GM23338 (cell line): ENCODE results near the gene ADCY7.

ENCODE experiments used
- CTCF ChIP-seq, 2 experiments: fragments of 200-600 bp in 1 of 2; sonication (generic) in 1 of 2; conservative IDR thresholded peaks; 2 replicates each; pipeline versions ENCODE4 v1.5.1 to v1.6.1; 2016 to 2017; ENCODE audit warnings: antibody characterized with exemption in 2 of 2, low read depth in 2 of 2, mild to moderate bottlenecking in 2 of 2, moderate library complexity in 1 of 2
- EZH2 ChIP-seq: fragments of 200-600 bp; sonication (generic); IDR thresholded peaks from one replicate; pipeline ENCODE4 v1.8.0; 2017; ENCODE audit warnings: antibody characterized with exemption, mild to moderate bottlenecking, low read depth; ENCODE audit not compliant: unreplicated experiment
- EZH2phosphoT487 ChIP-seq: fragments of 200-600 bp; sonication (generic); IDR thresholded peaks from one replicate; pipeline ENCODE4 v1.8.1; 2018; ENCODE audit warnings: antibody characterized with exemption; ENCODE audit not compliant: unreplicated experiment
- POLR2AphosphoS5 ChIP-seq: IDR thresholded peaks from 2 replicates; pipeline ENCODE4 v1.6.1; 2016; ENCODE audit warnings: antibody characterized with exemption, low read depth
- TF ChIP-seq, protein P1 (sequence below): IDR thresholded peaks from one replicate; pipeline ENCODE4 v1.6.1; 2018; ENCODE audit warnings: antibody characterized with exemption; ENCODE audit not compliant: unreplicated experiment
- TF ChIP-seq, protein P2 (sequence below): IDR thresholded peaks from 2 replicates; pipeline ENCODE4 v1.6.1; 2016; ENCODE audit warnings: antibody characterized with exemption

- TF ChIP-seq, protein P1, sequence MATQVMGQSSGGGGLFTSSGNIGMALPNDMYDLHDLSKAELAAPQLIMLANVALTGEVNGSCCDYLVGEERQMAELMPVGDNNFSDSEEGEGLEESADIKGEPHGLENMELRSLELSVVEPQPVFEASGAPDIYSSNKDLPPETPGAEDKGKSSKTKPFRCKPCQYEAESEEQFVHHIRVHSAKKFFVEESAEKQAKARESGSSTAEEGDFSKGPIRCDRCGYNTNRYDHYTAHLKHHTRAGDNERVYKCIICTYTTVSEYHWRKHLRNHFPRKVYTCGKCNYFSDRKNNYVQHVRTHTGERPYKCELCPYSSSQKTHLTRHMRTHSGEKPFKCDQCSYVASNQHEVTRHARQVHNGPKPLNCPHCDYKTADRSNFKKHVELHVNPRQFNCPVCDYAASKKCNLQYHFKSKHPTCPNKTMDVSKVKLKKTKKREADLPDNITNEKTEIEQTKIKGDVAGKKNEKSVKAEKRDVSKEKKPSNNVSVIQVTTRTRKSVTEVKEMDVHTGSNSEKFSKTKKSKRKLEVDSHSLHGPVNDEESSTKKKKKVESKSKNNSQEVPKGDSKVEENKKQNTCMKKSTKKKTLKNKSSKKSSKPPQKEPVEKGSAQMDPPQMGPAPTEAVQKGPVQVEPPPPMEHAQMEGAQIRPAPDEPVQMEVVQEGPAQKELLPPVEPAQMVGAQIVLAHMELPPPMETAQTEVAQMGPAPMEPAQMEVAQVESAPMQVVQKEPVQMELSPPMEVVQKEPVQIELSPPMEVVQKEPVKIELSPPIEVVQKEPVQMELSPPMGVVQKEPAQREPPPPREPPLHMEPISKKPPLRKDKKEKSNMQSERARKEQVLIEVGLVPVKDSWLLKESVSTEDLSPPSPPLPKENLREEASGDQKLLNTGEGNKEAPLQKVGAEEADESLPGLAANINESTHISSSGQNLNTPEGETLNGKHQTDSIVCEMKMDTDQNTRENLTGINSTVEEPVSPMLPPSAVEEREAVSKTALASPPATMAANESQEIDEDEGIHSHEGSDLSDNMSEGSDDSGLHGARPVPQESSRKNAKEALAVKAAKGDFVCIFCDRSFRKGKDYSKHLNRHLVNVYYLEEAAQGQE = no peak
- TF ChIP-seq CTCF (conservative IDR thresholded peaks at IDR 0.05; ENCODE audit: low read depth in 2 of 2) (no peak), POLR2AphosphoS5 (no peak), EZH2phosphoT487 (no peak), EZH2 (no peak)
- TF ChIP-seq, protein P2, sequence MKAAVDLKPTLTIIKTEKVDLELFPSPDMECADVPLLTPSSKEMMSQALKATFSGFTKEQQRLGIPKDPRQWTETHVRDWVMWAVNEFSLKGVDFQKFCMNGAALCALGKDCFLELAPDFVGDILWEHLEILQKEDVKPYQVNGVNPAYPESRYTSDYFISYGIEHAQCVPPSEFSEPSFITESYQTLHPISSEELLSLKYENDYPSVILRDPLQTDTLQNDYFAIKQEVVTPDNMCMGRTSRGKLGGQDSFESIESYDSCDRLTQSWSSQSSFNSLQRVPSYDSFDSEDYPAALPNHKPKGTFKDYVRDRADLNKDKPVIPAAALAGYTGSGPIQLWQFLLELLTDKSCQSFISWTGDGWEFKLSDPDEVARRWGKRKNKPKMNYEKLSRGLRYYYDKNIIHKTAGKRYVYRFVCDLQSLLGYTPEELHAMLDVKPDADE = no peak
Measured at GRCh38 chr16:50219402-50219975, 46.9 kb upstream of the ADCY7 start.
